ENCODE results near the gene KRTAP4-5. TPM values are rescaled to one million over a fixed set of nuclear protein-coding genes. Genes with fewer than 3 reads are reported as not detected.
"Not testable (repeated sequence)": the region's sequence is repeated elsewhere in the genome, so short reads cannot be mapped to it uniquely, and the experiment has no call there.

KRTAP4-5 gene
- total RNA-seq, 2 experiments from 2014 or later, result not detected

GRCh38 chr17:41168121-41168520, 18.5 kb upstream of the KRTAP4-5 start, which contains the start of gene KRTAP4-3:
TSS of gene KRTAP4-3 (minus strand) at chr17:41168221. CDS start at chr17:41168172, 49 bp downstream.
- POLR2A ChIA-PET, result no interaction called here
- DNase-seq, result no peak
- Mint-ChIP-seq H3K36me3 (ENCODE audit: low read depth) (no peaks in the 10 kb centered on the region), H3K4me1 (ENCODE audit: low read depth) (no peaks in the 10 kb centered on the region), H3K9me3 (ENCODE audit: insufficient read depth) (no peaks in the 10 kb centered on the region), H3K27me3 (ENCODE audit: low read depth) (peaks cover 6% of the 10 kb centered on the region), H3K4me3 (no peak within 1 kb of the TSS), H3K27ac (no peak within 1 kb of the TSS)
- ATAC-seq, result no peak
- CTCF ChIA-PET, result no interaction called here

GRCh38 chr17:41167561-41167960, 17.9 kb upstream of the KRTAP4-5 start:
- Mint-ChIP-seq H3K9me3 (ENCODE audit: insufficient read depth) (no peaks in the 10 kb centered on the region), H3K27ac (no peak overlapping the region), H3K4me3 (no peak overlapping the region), H3K4me1 (ENCODE audit: low read depth) (no peaks in the 10 kb centered on the region), H3K27me3 (ENCODE audit: low read depth) (peaks cover 8% of the 10 kb centered on the region), H3K36me3 (ENCODE audit: low read depth) (no peaks in the 10 kb centered on the region)
- ChIA-PET POLR2A (no interaction called here), CTCF (no interaction called here)
- no peak for DNase-seq
- no peak for ATAC-seq

GRCh38 chr17:41163828-41164227, 14.2 kb upstream of the KRTAP4-5 start:
- CTCF ChIA-PET, result no interaction called here
- POLR2A ChIA-PET, result no interaction called here
- Mint-ChIP-seq H3K4me3 (no peak overlapping the region), H3K4me1 (ENCODE audit: low read depth) (no peaks in the 10 kb centered on the region), H3K27me3 (ENCODE audit: low read depth) (peaks cover 7% of the 10 kb centered on the region), H3K36me3 (ENCODE audit: low read depth) (no peaks in the 10 kb centered on the region), H3K9me3 (ENCODE audit: insufficient read depth) (no peaks in the 10 kb centered on the region), H3K27ac (no peak overlapping the region)
- ATAC-seq (no peak), DNase-seq (no peak)

GRCh38 chr17:41160648-41161047, 11.0 kb upstream of the KRTAP4-5 start, which contains the start of gene KRTAP4-4:
TSS of gene KRTAP4-4 (minus strand) at chr17:41160748. CDS start at chr17:41160691, 57 bp downstream.
- ATAC-seq (no peak), DNase-seq (no peak)
- Mint-ChIP-seq H3K4me3 (no peak within 1 kb of the TSS), H3K36me3 (ENCODE audit: low read depth) (no peaks in the 10 kb centered on the region), H3K27ac (no peak within 1 kb of the TSS), H3K27me3 (ENCODE audit: low read depth) (peaks cover 7% of the 10 kb centered on the region), H3K4me1 (ENCODE audit: low read depth) (no peaks in the 10 kb centered on the region), H3K9me3 (ENCODE audit: insufficient read depth) (no peaks in the 10 kb centered on the region)
- POLR2A ChIA-PET, result no interaction called here
- CTCF ChIA-PET, result no interaction called here

GRCh38 chr17:41160190-41160589, 10.6 kb upstream of the KRTAP4-5 start:
- CTCF ChIA-PET; H3K27ac Mint-ChIP-seq; H3K36me3 Mint-ChIP-seq (ENCODE audit: low read depth); H3K4me1 Mint-ChIP-seq (ENCODE audit: low read depth); H3K27me3 Mint-ChIP-seq (ENCODE audit: low read depth); POLR2A ChIA-PET; DNase-seq; ATAC-seq; H3K9me3 Mint-ChIP-seq (ENCODE audit: insufficient read depth); H3K4me3 Mint-ChIP-seq: not testable (repeated sequence)

- Mint-ChIP-seq H3K4me1 (ENCODE audit: low read depth) (no peaks in the 10 kb centered on the region), H3K36me3 (ENCODE audit: low read depth) (no peaks in the 10 kb centered on the region), H3K27ac (no peak overlapping the region), H3K27me3 (ENCODE audit: low read depth) (peaks cover 3% of the 10 kb centered on the region), H3K4me3 (no peak overlapping the region), H3K9me3 (ENCODE audit: insufficient read depth) (no peaks in the 10 kb centered on the region)
- ChIA-PET CTCF (no interaction called here), POLR2A (no interaction called here)
- ATAC-seq, result no peak
- DNase-seq, result no peak
Observed at GRCh38 chr17:41153856-41154255, 4.2 kb upstream of the KRTAP4-5 start.

GRCh38 chr17:41151525-41151924, 1.9 kb upstream of the KRTAP4-5 start:
- H3K4me3 Mint-ChIP-seq, result no peak overlapping the region
- no peaks in the 10 kb centered on the region for H3K9me3 Mint-ChIP-seq (ENCODE audit: insufficient read depth)
- DNase-seq (no peak), ATAC-seq (no peak)
- H3K4me1 Mint-ChIP-seq (ENCODE audit: low read depth), result no peaks in the 10 kb centered on the region
- ChIA-PET CTCF (no interaction called here), POLR2A (no interaction called here)
- H3K27ac Mint-ChIP-seq, result no peak overlapping the region
- H3K27me3 Mint-ChIP-seq (ENCODE audit: low read depth), result peaks cover 3% of the 10 kb centered on the region
- H3K36me3 Mint-ChIP-seq (ENCODE audit: low read depth), result no peaks in the 10 kb centered on the region

GRCh38 chr17:41150026-41150425, 401 bp upstream of the KRTAP4-5 start:
- ATAC-seq, result no peak
- ChIA-PET POLR2A (no interaction called here), CTCF (interaction anchor here (0.9 to 1.3 kb wide), 2 partner anchors 172 to 398 kb away, joined by 3 read pairs; no protein-coding TSS in a partner anchor)
- H3K36me3 Mint-ChIP-seq (ENCODE audit: low read depth), result no peaks in the 10 kb centered on the region
- H3K9me3 Mint-ChIP-seq (ENCODE audit: insufficient read depth), result no peaks in the 10 kb centered on the region
- no peaks in the 10 kb centered on the region for H3K4me1 Mint-ChIP-seq (ENCODE audit: low read depth)
- no peak overlapping the region for H3K4me3 Mint-ChIP-seq
- DNase-seq, result no peak
- H3K27me3 Mint-ChIP-seq (ENCODE audit: low read depth), result peaks cover 3% of the 10 kb centered on the region
- no peak overlapping the region for H3K27ac Mint-ChIP-seq

- H3K4me1 Mint-ChIP-seq (ENCODE audit: low read depth); H3K27me3 Mint-ChIP-seq (ENCODE audit: low read depth); H3K27ac Mint-ChIP-seq; DNase-seq; ATAC-seq; H3K9me3 Mint-ChIP-seq (ENCODE audit: insufficient read depth); H3K36me3 Mint-ChIP-seq (ENCODE audit: low read depth); H3K4me3 Mint-ChIP-seq; POLR2A ChIA-PET: not testable (repeated sequence)
- CTCF ChIA-PET, result interaction anchor here (0.6 kb wide), 1 partner anchor 39 kb away, joined by 3 read pairs; no protein-coding TSS in a partner anchor
Observed at GRCh38 chr17:41148971-41149651, 514 bp downstream of the KRTAP4-5 start.

GRCh38 chr17:41147531-41148204, 2.0 kb downstream of the KRTAP4-5 start:
- Mint-ChIP-seq H3K27ac (no peak overlapping the region), H3K36me3 (ENCODE audit: low read depth) (no peaks in the 10 kb centered on the region), H3K9me3 (ENCODE audit: insufficient read depth) (peaks cover 4% of the 10 kb centered on the region), H3K27me3 (ENCODE audit: low read depth) (no peaks in the 10 kb centered on the region), H3K4me1 (ENCODE audit: low read depth) (no peaks in the 10 kb centered on the region), H3K4me3 (no peak overlapping the region)
- CTCF ChIA-PET, result no interaction called here
- POLR2A ChIA-PET, result no interaction called here
- DNase-seq (no peak), ATAC-seq (no peak)

GRCh38 chr17:41145261-41145660, 4.4 kb downstream of the KRTAP4-5 start:
- peaks cover 10% of the 10 kb centered on the region for H3K9me3 Mint-ChIP-seq (ENCODE audit: insufficient read depth)
- ATAC-seq, result no peak
- H3K4me3 Mint-ChIP-seq, result no peak overlapping the region
- DNase-seq, result no peak
- no peaks in the 10 kb centered on the region for H3K4me1 Mint-ChIP-seq (ENCODE audit: low read depth)
- H3K36me3 Mint-ChIP-seq (ENCODE audit: low read depth), result no peaks in the 10 kb centered on the region
- CTCF ChIA-PET, result no interaction called here
- POLR2A ChIA-PET, result no interaction called here
- H3K27ac Mint-ChIP-seq, result no peak overlapping the region
- H3K27me3 Mint-ChIP-seq (ENCODE audit: low read depth), result no peaks in the 10 kb centered on the region

- Mint-ChIP-seq H3K4me3 (no peak overlapping the region), H3K27ac (no peak overlapping the region), H3K4me1 (ENCODE audit: low read depth) (no peaks in the 10 kb centered on the region), H3K9me3 (ENCODE audit: insufficient read depth) (peaks cover 10% of the 10 kb centered on the region), H3K27me3 (ENCODE audit: low read depth) (no peaks in the 10 kb centered on the region), H3K36me3 (ENCODE audit: low read depth) (no peaks in the 10 kb centered on the region)
- DNase-seq (no peak), ATAC-seq (no peak)
- ChIA-PET POLR2A (no interaction called here), CTCF (no interaction called here)
Observed at GRCh38 chr17:41144846-41145245, 4.8 kb downstream of the KRTAP4-5 start.
